ENCODE data around the gene BRD7.

BRD7 gene

DNA sequence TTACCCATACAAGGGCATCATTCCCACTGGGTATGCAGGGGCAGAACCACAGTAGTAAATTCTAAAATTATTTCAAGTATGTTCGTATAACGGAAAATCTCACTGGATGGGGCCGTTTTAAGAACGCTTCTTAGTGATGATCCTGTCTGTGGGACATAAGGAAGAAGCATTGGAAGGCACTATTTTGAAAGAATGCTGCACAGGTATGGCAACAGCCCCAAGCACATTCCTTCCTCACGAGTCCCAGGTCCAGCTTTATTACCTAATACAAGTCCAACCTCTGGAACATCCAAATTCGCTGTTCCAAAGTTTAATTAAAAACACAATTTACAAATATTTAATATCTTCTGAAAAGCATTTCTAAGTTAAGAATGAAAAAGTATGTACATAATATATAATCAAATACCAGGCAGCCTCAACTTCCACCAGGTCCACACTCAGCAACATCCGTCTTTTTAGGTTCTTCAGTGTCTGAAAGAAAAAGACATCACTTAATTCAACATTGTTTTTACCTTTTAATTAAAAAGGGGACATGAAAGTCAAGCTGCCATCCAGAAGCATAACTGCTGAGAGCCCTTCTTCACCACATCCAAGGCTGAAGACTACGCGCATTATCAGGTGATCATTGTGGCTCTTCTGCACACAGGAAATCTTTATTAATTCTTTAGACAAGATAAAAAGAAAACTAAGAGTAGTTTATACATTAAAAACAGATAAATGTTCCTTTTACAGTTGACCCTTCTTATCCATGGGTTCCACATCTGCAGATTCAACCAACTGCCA lies 49.8 kb downstream of the BRD7 start:
- DNase-seq, result no peak

DNA sequence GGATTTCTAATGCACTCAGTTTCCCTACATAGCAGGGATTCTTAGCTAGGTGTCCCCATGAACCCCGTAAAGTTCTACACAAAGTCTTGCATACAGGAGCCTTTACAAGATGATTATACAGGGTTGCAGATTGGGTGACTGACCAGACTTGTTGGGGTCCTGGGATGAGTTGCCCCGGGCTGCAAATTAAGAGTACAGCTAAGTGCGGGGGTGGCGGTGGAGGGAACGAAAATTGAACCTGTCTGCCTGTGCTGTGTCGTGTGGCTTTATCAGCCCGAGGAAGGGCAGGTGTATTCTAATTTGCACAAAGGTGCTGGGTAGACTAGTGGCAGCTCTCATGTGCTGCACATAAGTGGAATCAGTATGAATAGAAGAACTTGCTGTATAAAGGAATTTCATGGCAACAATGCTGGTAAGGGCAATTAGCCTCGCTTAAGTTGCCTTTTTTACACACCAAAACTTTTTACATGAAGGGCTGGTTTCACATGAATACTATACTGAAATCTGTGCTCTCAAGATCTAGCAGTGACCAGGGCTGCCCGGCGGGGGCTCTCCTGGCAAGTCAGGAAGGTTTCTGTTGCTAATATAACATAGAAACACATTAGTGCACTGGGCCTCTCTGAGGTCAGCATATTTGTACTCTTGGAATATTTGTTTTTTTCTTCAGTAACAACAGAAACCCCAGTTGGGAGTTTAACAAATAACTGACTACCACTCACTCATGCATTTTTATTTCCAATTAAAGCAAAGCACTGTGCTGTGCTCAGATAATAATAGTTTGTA lies 51.7 kb downstream of the BRD7 start:
- no peak for DNase-seq

DNA sequence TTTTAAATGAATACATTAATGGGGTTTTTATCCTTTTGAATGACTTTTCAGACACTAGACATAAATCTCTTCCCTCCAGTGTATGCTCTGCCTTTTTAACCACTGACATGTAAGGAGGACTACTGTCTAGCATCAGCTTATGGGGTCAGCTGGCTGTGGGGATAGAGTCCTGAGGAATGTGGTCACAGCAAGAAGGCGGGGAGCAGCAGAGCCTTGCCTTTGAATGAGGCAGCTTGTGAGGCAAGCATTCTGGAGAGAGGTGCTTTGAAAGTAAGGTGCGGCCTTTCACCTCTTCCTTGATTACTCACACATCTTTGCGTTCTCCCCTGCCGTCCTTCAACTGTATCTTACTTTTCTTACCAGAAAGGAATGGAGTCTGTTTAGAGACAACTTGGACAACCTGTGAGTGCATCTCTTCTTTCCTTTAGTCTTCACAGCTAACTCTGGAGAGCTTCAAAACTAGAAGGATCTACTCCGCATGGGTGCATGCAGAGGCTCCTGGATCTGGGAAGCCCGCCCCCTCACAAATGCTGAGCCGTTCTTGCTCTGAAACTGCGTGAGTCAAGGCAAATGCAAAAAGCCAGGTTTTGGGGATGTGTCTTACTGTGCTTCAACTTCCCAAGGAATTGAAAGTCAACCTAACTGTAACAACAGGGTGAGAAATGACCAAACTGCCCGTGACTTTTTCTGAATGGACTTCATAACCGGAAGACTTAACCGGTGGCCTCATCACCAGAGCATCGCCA lies 52.5 kb downstream of the BRD7 start:
- no peak for DNase-seq

DNA sequence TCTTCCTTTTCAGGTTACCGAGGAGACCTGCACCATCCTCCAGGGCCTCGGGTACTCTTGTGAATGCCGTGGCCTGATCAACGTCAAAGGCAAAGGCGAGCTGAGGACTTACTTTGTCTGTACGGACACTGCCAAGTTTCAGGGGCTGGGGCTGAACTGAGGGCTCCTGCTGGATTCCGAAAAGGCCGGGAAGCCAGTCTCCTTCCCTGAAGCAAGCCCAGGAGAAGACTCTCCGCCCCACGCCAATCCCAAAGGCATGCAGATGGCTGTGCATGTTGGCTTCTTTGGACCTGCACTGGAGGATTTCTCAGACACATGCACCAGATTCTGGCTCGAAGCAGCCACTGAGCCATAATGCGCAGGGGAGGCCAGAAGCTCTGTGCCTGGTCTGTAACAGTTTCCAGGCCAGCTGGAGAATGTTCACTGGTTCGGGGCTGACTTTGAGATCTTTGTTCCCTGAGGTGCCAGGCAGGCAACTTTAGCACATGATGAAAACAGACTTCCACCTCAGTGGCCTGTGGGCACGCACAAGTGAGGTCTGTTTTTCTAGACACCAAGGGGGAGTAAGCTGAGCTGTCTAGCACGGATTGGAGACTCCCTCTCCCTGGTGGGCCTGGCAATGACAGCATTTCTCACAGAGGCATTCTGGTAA lies 53.3 kb downstream of the BRD7 start:
- DNase-seq, result no peak

DNA sequence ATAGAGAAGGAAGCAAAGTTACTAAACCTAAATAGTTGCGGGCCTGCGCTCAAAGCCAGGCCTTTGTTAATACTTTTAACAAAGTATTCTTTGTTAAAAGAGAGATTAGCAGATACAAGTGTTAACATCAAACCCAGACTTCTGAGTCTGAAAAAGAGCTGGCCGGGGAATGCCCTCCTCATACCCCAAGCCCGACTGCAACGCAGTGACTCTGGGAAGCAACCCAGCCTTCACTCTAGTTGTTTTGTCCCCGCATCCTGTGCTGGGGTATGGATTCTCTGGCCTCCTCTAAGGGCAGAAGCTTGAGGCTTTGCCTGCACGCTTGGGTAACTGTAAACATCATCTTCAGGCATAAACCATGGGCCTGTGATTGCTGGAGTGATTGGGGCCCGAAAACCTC lies 54.1 kb downstream of the BRD7 start:
- no peak for DNase-seq

DNA sequence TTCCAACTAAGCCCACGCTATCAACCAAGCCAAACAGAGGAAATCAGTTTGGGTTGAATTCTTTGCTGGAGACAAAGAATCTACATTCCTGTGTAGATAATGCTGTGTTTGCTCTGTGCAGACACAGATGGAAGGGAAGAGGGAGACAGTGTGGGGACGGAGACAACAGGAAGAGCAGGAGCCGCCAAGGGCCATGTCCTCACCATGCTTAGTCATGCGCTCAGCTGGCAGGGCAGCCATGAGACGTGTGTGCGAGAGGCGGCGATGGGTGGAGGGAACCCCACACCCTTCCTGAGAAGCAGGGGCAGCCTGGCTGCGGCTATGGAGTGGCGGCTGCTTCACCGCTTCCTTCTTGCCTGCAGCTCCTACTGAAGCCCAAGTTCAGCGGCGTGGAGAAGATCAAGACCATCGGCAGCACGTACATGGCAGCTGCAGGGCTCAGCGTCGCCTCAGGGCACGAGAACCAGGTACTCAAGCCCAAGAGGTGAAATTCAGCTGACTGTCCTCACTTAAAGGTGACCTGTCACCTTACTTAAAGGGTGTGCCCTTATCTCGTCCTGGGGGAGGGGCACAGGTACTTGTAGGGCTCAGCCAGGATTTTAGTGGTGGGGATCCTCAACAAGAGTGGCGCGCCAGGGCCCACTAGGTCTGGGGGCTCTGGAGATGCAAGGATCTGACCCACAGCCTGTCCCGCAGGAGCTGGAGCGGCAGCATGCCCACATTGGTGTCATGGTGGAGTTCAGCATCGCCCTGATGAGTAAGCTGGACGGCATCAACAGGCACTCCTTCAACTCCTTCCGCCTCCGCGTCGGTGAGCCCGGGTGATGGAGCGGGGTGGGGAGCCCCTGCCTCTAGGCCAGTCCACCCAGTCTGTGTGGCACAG lies 55.0 kb downstream of the BRD7 start:
- no peak for DNase-seq

DNA sequence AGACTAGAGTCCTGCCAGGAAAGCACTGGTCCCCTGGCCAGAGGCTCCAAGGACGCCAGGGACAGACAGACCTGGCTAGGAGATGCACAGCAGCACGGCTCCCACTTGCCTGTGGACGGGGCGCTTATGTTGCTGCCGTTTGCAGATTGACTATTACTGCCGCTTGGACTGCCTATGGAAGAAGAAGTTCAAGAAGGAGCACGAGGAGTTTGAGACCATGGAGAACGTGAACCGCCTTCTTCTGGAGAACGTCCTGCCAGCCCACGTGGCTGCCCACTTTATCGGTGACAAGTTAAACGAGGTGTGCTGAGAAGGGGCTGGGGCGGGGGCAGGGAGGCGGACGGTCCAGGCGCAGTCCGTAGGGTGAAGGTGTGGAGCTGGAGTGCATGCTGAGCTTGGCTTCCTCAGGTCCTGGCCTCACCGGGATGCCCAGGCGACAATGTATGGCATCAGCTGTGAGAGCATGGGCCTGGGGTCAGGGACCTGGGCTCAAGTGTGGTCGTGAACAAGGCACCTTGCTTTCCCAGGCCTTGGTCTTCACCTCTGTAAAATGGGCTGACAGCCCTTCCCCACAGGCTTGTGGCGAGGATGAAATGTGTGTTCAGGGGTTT lies 56.8 kb downstream of the BRD7 start:
- no peak for DNase-seq

DNA sequence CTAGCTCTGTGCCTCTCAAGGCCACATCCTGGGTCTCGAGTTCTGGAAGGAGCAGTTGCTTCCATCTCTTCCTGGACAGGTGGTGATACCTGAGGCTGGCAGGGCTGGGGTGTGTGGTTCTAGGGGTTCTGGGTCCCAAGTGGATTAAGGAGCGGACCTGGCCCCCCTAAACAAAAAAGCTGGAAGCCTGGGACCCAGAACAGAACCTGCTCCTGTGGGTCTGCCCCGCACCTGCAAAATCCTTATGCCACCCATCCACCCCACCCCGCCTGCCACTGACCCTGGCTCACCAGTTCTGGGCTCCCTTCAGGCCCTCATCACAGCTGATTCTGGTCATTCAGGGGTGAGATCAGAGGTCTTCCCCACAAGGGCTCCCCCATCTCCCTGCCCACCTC lies 57.7 kb downstream of the BRD7 start:
- DNase-seq, result no peak

DNA sequence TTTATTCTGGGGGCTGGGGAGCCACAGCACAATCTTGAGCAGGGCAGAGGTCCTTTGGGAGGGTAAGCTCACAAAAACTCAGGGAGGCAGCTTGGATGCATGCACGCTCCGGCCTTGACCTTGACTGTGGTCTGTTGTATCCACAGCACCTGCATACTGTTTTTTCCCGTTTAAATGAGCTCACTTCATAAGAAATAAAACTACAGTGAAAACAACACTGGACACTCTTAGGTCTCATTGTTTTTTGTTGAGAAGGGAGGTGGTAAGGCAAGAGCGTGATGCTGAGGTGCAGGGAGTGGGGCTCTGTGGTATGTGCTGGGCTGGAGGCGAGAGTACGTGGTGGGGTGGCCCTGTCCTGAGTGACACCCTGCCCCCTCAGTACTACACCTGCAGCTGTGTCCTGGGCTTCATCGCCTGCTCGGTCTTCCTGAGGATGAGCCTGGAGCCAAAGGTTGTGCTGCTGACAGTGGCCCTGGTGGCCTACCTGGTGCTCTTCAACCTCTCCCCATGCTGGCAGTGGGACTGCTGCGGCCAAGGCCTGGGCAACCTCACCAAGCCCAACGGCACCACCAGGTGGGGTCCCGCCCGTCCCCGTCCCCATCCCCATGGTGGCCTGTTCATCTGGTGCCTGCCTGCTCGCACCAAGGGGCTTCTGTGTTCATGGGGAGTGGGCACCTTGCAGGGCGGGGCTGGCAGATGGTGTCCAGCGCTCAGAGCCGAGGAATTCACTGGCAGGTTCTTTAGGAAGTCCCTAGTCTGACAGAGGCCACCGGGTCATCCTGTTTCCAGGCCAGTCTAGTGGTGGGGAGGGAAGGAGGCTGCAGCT lies 58.3 kb downstream of the BRD7 start:
- no peak for DNase-seq

DNA sequence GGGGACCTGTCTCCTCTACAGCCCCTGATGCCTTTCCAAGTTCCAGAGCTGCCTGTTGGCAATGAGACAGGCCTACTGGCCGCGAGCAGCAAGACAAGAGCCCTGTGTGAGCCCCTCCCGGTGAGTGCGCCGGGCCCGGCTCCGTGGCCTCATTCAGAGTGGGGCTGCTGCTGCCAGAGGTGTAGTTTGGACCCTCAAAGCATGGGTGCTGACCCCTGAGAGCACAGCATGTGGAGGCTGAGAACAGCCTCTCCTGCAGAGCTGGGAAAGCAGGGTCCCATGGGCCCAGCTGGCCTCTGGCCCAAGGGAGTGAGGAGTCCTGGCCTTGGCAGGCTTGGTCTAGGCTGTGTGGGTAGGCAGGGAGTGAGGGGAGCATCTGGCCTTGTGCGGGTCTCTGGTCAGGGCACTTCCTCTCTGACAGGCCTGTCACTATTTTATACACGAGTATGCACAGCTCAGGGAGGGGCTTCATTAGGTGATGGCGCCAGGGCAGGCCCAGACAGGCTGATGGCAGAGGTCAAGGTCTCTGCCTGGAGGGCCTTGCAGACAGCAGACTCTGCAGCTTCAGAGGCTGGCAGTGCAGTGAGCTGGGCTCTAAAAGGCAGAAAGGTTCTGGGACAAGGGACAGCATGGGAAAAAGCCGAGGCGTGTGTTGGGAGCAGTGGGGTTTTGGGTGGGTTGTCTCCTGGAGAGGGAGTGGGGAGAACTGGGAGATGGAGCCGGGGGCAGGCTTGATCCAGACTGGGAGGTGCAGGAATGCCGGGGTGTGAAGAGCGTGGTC lies 59.1 kb downstream of the BRD7 start:
- no peak for DNase-seq

DNA sequence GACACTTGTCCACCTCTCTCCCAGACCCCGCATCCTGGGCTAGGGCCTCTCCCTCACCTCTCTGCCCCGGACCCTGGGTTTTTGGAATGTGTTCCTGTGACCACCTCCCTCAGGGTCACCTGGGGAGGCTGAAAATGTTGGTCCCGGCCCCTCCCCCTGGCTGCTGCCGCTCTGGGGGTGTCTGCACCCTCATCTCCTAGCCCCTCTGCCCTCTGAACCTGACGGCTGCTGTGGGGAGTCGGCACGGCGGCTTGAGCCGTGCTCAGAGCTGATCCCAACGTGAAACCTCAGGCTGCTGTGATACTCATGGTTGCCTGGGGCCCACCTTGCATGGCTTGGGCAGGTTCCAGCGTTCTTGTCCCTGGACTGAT lies 59.6 kb downstream of the BRD7 start:
- DNase-seq, result no peak

DNA sequence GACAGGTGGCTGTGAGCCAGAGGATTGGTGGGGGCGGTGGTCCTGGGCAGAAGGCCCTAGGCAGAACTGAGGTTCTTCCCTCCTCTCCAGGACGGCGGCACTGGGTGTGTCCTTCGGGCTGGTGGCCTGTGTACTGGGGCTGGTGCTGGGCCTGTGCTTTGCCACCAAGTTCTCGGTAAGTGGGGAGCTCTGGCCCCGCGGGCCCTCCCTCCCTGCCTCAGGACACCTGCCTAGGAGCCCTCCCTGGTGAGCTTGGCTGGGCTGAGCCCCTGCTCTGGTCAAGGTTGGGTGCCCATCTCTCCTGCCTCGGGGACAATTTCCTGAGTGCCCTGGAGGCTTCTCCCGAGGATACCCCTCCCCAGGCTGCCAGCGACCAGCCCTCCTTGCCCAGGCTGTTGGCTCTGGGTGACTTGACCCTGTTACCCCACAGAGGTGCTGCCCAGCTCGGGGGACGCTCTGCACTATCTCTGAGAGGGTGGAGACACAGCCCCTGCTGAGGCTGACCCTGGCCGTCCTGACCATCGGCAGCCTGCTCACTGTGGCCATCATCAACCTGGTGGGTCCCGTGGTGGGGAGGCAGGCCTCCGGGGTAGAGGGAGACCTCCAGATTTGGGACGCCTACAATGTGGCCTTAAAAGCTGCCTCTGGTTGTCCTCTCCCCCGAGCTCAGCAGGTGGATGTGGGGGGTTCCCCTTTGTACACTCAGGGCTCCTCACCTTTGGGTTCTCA lies 60.4 kb downstream of the BRD7 start:
- no peak for DNase-seq

DNA sequence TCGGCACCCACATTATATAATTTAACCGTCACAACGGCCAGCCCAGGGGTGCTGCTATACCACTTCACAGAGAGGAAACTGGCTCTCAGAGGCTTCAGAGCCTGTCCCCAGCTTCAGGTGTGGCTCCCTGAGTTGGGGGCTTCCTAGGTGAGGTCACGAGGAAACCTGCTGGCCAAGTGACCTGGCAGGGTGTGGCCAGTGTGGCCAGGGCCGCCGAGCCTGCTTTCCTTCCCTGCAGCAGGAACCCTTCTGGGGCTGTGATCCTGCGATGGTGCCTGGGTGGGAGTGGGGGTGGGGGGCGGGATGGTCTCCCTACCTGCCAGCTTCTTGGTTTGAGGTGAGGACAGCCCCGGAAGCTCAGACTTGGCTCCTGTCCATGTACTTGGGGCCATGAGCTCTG lies 62.5 kb downstream of the BRD7 start:
- no peak for DNase-seq

DNA sequence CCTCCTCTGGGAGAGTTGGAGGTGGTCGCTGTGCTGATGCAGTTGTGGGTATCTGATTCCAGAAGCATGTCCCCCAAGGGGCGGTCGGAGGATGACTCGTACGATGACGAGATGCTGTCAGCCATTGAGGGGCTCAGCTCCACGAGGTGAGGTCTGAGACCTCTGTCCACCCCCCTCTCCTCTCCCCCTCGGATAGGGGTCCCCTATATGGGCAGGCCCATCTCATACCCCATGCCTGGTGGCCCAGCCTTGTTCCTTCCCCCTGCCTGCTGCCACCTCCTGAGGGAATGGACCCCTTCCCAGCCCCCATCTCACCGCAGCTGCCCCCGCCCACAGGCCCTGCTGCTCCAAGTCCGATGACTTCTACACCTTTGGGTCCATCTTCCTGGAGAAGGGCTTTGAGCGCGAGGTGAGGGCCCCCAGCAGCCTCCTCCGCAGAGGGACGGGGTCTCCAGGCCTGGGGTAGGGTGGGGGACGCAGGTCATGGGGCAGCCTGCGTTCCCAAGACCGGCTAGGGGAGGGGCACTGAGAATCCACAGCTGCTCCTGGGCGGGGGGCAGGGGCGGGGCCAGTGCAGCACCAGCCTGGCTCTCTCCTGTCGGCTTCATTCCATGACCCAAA lies 63.2 kb downstream of the BRD7 start:
- no peak for DNase-seq

DNA sequence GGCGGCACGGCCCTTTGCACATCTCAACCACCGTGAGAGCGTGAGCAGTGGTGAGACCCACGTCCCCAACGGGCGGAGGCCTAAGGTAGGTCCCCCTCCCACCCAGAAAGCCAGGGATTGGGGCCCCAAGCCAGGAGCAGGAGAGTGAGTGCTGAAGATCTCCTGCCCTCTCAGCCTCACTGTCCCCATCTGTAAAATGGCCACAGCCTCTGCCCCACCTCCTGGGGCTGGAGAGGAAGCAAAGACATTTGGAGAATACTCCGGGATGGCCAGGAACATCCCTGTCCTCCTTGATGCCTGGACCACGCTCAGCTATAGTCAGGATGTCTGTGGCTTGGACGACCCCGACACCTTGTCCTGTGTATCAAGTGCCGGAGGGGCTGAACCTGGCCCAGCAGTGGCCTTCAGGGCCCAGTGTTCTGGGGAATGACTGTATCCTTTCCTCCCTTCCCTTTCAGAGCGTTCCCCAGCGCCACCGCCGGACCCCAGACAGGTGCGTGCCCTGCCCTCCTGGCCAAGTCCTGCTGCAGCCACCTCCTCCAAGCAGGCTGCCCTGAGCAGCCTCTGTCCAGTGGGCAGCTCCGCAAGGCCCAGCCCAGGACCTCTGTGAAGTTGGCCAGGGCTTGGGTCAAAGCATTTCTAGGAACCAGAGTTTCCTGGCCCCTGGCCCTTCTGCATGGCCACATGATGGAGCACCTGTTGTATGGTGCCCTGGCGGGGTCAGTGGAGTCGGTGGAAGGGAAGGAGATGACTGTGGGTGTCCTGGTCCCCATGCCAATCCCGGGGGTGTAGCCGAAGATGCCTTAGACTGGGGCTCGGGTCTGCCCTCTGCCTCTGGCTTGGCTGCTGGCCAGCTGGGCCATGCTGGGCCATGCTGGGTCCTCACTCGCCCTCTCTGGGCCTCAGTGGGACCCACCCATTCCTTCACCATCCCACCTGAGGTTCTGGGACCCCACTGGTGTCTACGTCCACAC lies 64.0 kb downstream of the BRD7 start:
- no peak for DNase-seq

DNA sequence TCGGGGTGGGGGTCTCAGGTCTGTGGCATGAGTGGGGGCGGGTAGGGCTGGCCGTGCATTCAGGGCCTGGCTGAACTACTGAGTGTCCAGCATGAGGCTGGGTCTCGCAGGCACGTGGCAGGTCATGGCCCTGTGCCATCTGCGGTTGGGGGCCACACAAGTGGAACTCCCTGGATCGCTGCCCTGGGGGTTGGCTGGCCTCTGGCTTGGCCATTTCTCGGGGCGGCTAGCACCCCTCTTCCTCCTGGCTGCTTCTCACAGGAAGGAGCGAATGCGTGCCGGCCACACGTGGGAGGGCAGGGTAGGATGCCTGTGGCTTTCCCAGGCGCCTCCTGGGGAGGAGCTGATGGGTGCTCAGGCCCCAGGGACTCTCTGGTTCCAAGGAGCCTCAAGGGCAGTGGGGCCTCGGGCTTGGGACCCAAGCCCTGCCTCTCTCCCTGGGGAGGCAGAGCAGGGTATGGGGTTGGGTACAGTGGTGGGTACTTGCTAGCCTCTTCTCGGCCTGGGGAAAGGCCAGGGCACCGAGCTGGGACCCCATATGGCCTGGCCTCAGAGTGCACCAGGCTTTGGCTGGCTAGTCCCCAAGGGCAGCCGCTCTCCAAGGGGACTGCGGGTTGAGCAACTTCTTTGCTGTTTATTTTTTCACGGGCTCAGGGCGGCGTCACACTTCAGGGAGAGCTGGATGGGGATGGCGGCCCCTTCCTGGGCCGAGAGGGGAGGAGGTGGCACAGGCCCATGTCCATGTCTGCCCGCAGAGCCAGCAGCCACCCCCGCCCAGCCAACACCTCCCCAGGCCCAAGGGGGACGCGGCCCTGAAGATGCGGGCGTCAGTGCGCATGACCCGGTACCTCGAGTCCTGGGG lies 65.0 kb downstream of the BRD7 start:
- no peak for DNase-seq
